Left lung (tissue), 10 donors: Measurements from ENCODE around the gene AAGAB. TPM values are rescaled to one million over a fixed set of nuclear protein-coding genes. Genes with fewer than 3 reads are reported as not detected.

Experiments
- ATAC-seq: fragments of 200-7000 bp; cut with Tn5 transposase; one replicate; pipeline ENCODE4 v1.9.1; 2020; ENCODE audit warnings: moderate library complexity
- DNase-seq, 4 donors: peaks; one replicate each; pipeline ENCODE4 v3.0.0-alpha.2; 2013 to 2020
- H3K27ac ChIP-seq, 2 donors: fragments of 200-600 bp; sonication (generic) in 1 of 2; one replicate each; pipeline versions ENCODE4 v1.5.0 to v1.8.0; 2020 to 2021
- H3K27me3 ChIP-seq, 2 donors: fragments of 200-600 bp; sonication (generic) in 1 of 2; one replicate each; pipeline versions ENCODE4 v1.5.0 to v1.8.0; 2020 to 2021
- H3K36me3 ChIP-seq, 2 donors: fragments of 200-600 bp; sonication (generic) in 1 of 2; one replicate each; pipeline versions ENCODE4 v1.5.0 to v1.8.0; 2020 to 2021
- H3K4me1 ChIP-seq, 2 donors: fragments of 200-600 bp; one replicate each; pipeline ENCODE4 v1.8.0; 2021
- H3K4me3 ChIP-seq, 2 donors: fragments of 200-600 bp; sonication (generic) in 1 of 2; one replicate each; pipeline versions ENCODE4 v1.5.0 to v1.8.0; 2020 to 2021; ENCODE audit warnings: mild to moderate bottlenecking in 1 of 2
- H3K9me3 ChIP-seq, 2 donors: fragments of 200-600 bp; sonication (generic) in 1 of 2; one replicate each; pipeline versions ENCODE4 v1.5.0 to v1.8.0; 2020 to 2021
- intact Hi-C, 2 donors: fragments of 100-400 bp; cut with DNase I; formaldehyde crosslinking; loops; one replicate each; pipeline versions ENCODE4 v1.11.2 to v1.14.2; 2022
- polyA plus RNA-seq, 6 donors: library from polyadenylated mRNA; unstranded; fragments of 120-200 nt; gene quantifications; one replicate each; pipeline ENCODE4 v1.2.1, GENCODE V29; 2013; ENCODE audit not compliant: insufficient read length in 6 of 6
- total RNA-seq, 2 donors: library from RNA; stranded (reverse); fragmentation: NEBNext Ultra II Directional; extraction: Animal tissue kit (Norgen Biotek cat#: 25700); gene quantifications; one replicate each; pipeline ENCODE4 v1.2.1, GENCODE V29; 2021
- TF ChIP-seq, protein P1 (sequence below), 2 donors: fragments of 200-600 bp; sonication (generic) in 1 of 2; IDR thresholded peaks; one replicate each; pipeline versions ENCODE4 v1.5.0 to v1.8.0; 2021; ENCODE audit warnings: antibody characterized with exemption in 2 of 2
- donor health status: DM: no; HTN: yes; CAD: no.
- donor health status: DM: no; HTN: no; CAD: no.

AAGAB gene
- total and polyA plus RNA-seq, 8 donors, result 24.9 to 42.4 (median 29.9) TPM

DNA sequence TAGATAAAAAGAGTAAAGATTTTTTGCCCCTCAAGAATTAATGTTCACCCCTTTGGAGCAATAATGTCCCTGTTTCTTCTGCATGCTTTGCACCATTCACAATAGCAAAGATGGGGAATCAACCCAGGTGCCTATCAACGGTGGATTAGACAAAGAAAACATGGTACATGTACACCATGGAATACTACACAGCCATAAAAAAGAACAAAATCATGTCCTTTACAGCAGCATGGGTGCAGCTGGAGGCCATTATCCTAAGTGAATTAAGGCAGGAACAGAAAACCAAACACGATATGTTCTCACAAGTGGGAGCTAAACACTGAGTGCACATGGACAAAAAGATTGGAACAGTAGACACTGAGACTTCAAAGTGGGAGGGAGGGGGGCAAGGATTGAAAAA lies 35.2 kb downstream of the AAGAB start:
- TF ChIP-seq, protein P1, sequence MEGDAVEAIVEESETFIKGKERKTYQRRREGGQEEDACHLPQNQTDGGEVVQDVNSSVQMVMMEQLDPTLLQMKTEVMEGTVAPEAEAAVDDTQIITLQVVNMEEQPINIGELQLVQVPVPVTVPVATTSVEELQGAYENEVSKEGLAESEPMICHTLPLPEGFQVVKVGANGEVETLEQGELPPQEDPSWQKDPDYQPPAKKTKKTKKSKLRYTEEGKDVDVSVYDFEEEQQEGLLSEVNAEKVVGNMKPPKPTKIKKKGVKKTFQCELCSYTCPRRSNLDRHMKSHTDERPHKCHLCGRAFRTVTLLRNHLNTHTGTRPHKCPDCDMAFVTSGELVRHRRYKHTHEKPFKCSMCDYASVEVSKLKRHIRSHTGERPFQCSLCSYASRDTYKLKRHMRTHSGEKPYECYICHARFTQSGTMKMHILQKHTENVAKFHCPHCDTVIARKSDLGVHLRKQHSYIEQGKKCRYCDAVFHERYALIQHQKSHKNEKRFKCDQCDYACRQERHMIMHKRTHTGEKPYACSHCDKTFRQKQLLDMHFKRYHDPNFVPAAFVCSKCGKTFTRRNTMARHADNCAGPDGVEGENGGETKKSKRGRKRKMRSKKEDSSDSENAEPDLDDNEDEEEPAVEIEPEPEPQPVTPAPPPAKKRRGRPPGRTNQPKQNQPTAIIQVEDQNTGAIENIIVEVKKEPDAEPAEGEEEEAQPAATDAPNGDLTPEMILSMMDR (IDR thresholded peaks at IDR 0.05), result no peak
- no peaks in the 10 kb centered on the region for H3K4me1 ChIP-seq
- ATAC-seq (no peak), DNase-seq (no peak)
- no peaks in the 10 kb centered on the region for H3K9me3 ChIP-seq
- no peak overlapping the region for H3K27ac ChIP-seq
- no peaks in the 10 kb centered on the region for H3K27me3 ChIP-seq
- intact Hi-C loops, result no loop called here
- H3K4me3 ChIP-seq, result no peak overlapping the region
- H3K36me3 ChIP-seq, result peaks cover 0 to 6% of the 10 kb centered on the region in 2 donors

DNA sequence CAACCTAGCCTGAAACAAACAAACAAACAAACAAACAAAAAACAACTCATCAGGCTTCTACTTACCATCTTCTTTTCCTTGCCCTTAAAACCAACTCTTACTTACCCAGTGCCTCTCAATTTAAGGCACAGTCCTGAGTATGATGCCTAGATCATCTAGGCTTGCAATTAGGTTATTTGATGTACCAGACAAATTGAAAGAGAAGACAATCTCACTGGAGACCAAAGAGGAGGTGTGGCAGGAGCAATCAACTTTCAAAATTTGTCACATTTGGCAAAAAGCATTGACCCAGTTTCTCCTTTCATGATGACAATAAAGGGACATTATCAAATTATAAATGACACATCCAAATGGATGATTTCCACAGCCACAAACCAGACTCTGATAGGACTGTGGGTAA lies 36.0 kb downstream of the AAGAB start:
- H3K4me1 ChIP-seq, result no peaks in the 10 kb centered on the region
- H3K27me3 ChIP-seq, result no peaks in the 10 kb centered on the region
- no peak for DNase-seq
- no peaks in the 10 kb centered on the region for H3K9me3 ChIP-seq
- intact Hi-C loops, result no loop called here
- TF ChIP-seq, protein P1 (IDR thresholded peaks at IDR 0.05), result no peak
- ATAC-seq, result no peak
- no peak overlapping the region for H3K4me3 ChIP-seq
- peaks cover 0 to 6% of the 10 kb centered on the region in 2 donors for H3K36me3 ChIP-seq
- no peak overlapping the region for H3K27ac ChIP-seq

DNA sequence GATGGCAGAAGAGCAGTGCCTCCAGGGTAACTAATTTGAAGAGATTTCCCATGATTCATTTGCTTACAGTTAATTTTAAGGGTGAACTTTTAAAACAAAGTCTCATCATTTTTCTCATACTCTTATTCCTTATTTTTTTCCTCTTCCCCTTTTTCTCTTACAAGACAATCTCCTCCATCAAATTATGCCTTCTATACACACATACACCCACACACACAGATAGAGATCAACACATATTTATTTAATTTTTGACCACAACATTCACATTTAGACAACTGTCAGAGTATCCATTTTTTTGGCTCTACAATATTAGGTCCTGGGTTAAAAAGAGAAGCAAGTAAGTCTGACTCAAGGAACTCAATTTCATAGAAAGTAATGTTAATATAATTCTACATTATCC lies 37.6 kb downstream of the AAGAB start:
- H3K9me3 ChIP-seq, result no peaks in the 10 kb centered on the region
- ATAC-seq, result no peak
- intact Hi-C loops, result no loop called here

DNA sequence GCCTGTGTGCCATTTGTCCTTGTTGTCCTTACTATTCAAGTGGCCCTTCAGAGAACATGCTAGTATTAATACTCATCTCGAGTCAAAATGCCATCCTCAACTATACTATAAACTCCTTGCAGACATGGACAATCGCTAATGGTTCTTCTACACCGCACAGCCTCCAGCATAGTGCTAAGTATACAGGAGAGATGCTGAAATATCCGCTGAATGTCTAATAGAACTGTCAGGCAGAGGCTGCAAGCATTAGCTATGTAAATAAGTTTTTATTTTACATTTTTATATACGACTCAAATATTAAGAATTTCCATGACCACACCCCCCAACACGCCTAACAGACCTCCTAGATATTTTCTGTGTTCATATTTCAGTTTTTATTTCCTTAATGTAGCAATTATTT lies 39.4 kb downstream of the AAGAB start:
- TF ChIP-seq, protein P1 (IDR thresholded peaks at IDR 0.05), result no peak
- intact Hi-C loops, result no loop called here
- H3K9me3 ChIP-seq, result no peaks in the 10 kb centered on the region

More for the DNA sequence above, 37.6 kb downstream of the AAGAB start:
- TF ChIP-seq, protein P1 (IDR thresholded peaks at IDR 0.05), result no peak
- no peak for DNase-seq
- Histone ChIP-seq H3K27me3 (no peaks in the 10 kb centered on the region), H3K27ac (no peak overlapping the region), H3K4me1 (no peaks in the 10 kb centered on the region), H3K4me3 (no peak overlapping the region), H3K36me3 (peaks cover 0 to 6% of the 10 kb centered on the region in 2 donors)

DNA sequence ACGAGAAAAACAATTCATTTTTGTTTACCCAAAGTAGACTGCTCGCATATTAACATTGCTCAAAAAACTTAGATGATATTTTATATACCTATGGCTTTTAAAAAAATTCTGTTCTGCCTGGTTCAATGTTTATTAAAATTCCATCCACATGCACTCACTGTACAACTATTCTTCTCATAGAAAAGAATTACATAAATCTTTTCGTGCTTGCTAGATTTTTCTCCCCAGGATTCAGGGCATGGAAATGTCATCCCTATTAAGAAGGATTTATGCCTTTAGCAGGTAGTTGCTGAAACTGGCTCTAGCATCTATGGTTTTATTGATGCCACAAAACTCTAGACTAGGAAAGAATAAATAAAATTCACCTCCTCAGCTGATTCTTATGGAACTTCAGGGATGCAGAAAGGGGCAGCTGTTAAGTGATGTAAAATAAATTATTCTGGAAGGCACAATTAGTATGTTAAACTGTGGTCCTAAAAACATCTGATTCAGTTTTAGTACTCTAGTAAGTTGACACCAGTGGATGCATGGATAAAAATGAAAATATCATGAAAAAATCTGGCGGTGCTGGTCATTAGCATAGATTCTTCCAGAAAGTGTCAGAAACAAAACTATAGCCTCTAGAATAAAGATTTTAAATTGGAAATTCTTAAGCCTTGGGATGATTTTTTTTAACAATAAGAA lies 41.6 kb downstream of the AAGAB start:
- H3K4me1 ChIP-seq, result no peaks in the 10 kb centered on the region

More for the DNA sequence above, 39.4 kb downstream of the AAGAB start:
- Histone ChIP-seq H3K27me3 (no peaks in the 10 kb centered on the region), H3K27ac (no peak overlapping the region), H3K4me3 (no peak overlapping the region), H3K36me3 (peaks cover 0 to 6% of the 10 kb centered on the region in 2 donors), H3K4me1 (no peaks in the 10 kb centered on the region)
- DNase-seq, result no peak
- no peak for ATAC-seq

More for the DNA sequence above, 41.6 kb downstream of the AAGAB start:
- DNase-seq, result no peak
- Histone ChIP-seq H3K9me3 (no peaks in the 10 kb centered on the region), H3K27ac (no peak overlapping the region), H3K4me3 (no peak overlapping the region), H3K27me3 (no peaks in the 10 kb centered on the region), H3K36me3 (peaks cover 0 to 17% of the 10 kb centered on the region in 2 donors)
- intact Hi-C loops, result no loop called here
- TF ChIP-seq, protein P1 (IDR thresholded peaks at IDR 0.05), result no peak
- no peak for ATAC-seq
